Stimulated activated CD8-positive, alpha-beta memory T cell treated with anti-CD3 and anti-CD28 coated beads, Interleukin-15, amount 100 ng/mL, for 4 hours (primary cell): Measurements from ENCODE around the gene ROBO4.

Experiments used
- DNase-seq, 2 donors: peaks; one replicate each; pipeline ENCODE4 v3.0.0-alpha.2; 2020; ENCODE audit warnings: low read depth in 2 of 2

Gene ROBO4

GRCh38 chr11:124919898-124920297 lies 22.2 kb upstream of the ROBO4 start:
- no peak for DNase-seq

- no peak for DNase-seq
Observed at GRCh38 chr11:124918950-124919349, 21.3 kb upstream of the ROBO4 start, which contains the start of gene HEPN1. Gene HEPN1, plus strand, starts transcription at chr11:124919250.

- DNase-seq, result no peak
Observed at GRCh38 chr11:124917115-124917637, 19.5 kb upstream of the ROBO4 start.

GRCh38 chr11:124916370-124916710 lies 18.7 kb upstream of the ROBO4 start:
- no peak for DNase-seq

- DNase-seq, result no peak
Observed at GRCh38 chr11:124915541-124916369, 18.1 kb upstream of the ROBO4 start.

GRCh38 chr11:124902616-124903015 lies 5.0 kb upstream of the ROBO4 start:
- no peak for DNase-seq

GRCh38 chr11:124900464-124900863 lies 2.8 kb upstream of the ROBO4 start:
- no peak for DNase-seq

GRCh38 chr11:124899383-124900145 lies 1.9 kb upstream of the ROBO4 start:
- no peak for DNase-seq

GRCh38 chr11:124898711-124899110 lies 1.0 kb upstream of the ROBO4 start:
- DNase-seq, result no peak

GRCh38 chr11:124898263-124898680 lies 607 bp upstream of the ROBO4 start:
- DNase-seq, result no peak

- no peak for DNase-seq
Observed at GRCh38 chr11:124896821-124897391, 759 bp downstream of the ROBO4 start.

GRCh38 chr11:124896071-124896750 lies 1.5 kb downstream of the ROBO4 start:
- DNase-seq, result no peak

GRCh38 chr11:124895471-124895971 lies 2.1 kb downstream of the ROBO4 start:
- DNase-seq, result no peak

GRCh38 chr11:124894606-124895430 lies 2.8 kb downstream of the ROBO4 start:
- no peak for DNase-seq

GRCh38 chr11:124893781-124894401 lies 3.8 kb downstream of the ROBO4 start:
- no peak for DNase-seq

- DNase-seq, result no peak
Observed at GRCh38 chr11:124892750-124893454, 4.8 kb downstream of the ROBO4 start.

GRCh38 chr11:124892146-124892545 lies 5.5 kb downstream of the ROBO4 start:
- no peak for DNase-seq

- DNase-seq, result no peak
Observed at GRCh38 chr11:124891373-124891861, 6.2 kb downstream of the ROBO4 start.

GRCh38 chr11:124890683-124891372 lies 6.8 kb downstream of the ROBO4 start:
- DNase-seq, result no peak
